Ishikawa (cell line): ENCODE measurements around the gene FGD2.

Experiments
- CEBPB ChIP-seq: IDR thresholded peaks from 2 replicates; pipeline ENCODE4 v1.6.1; 2012
- CREB1 ChIP-seq: IDR thresholded peaks from 2 replicates; pipeline ENCODE4 v1.6.1; 2012; ENCODE audit warnings: low read depth
- EGR1 ChIP-seq: IDR thresholded peaks from 2 replicates; pipeline ENCODE4 v1.6.1; 2012
- EP300 ChIP-seq: IDR thresholded peaks from 2 replicates; pipeline ENCODE4 v1.6.1; 2012; ENCODE audit warnings: borderline replicate concordance
- NFIC ChIP-seq: IDR thresholded peaks from 2 replicates; pipeline ENCODE4 v1.6.1; 2012
- RAD21 ChIP-seq: IDR thresholded peaks from 2 replicates; pipeline ENCODE4 v1.6.1; 2012; ENCODE audit warnings: low read depth
- YY1 ChIP-seq: IDR thresholded peaks from 2 replicates; pipeline ENCODE4 v1.6.1; 2012; ENCODE audit warnings: low read depth
- TF ChIP-seq, protein P1 (sequence below): IDR thresholded peaks from 2 replicates; pipeline ENCODE4 v1.6.1; 2012; ENCODE audit warnings: low read depth, mild to moderate bottlenecking
- TF ChIP-seq, protein P2 (sequence below): IDR thresholded peaks from 2 replicates; pipeline ENCODE4 v1.6.1; 2012

DNA sequence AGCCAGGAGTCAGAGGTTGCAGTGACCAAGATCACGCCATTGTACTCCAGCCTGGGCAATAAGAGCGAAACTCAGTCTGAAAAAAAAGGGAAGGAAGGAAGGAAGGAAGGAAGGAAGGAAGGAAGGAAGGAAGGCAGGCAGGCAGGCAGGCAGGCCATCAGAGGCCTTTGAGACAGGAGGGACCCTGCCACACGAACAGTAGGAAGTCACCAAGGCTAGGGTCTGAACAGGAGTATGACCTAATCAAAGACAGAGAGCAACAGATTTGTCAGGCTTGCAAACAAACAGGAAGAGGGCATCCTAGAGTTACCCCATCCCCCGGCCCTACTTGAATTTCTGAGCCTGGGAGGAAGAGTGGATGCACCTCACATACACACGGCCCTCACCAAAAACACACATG is 67.1 kb downstream of the FGD2 start:
- TF ChIP-seq RAD21 (no peak), EGR1 (no peak), NFIC (no peak), CREB1 (no peak), YY1 (no peak), EP300 (no peak), CEBPB (no peak)
- TF ChIP-seq, protein P1, sequence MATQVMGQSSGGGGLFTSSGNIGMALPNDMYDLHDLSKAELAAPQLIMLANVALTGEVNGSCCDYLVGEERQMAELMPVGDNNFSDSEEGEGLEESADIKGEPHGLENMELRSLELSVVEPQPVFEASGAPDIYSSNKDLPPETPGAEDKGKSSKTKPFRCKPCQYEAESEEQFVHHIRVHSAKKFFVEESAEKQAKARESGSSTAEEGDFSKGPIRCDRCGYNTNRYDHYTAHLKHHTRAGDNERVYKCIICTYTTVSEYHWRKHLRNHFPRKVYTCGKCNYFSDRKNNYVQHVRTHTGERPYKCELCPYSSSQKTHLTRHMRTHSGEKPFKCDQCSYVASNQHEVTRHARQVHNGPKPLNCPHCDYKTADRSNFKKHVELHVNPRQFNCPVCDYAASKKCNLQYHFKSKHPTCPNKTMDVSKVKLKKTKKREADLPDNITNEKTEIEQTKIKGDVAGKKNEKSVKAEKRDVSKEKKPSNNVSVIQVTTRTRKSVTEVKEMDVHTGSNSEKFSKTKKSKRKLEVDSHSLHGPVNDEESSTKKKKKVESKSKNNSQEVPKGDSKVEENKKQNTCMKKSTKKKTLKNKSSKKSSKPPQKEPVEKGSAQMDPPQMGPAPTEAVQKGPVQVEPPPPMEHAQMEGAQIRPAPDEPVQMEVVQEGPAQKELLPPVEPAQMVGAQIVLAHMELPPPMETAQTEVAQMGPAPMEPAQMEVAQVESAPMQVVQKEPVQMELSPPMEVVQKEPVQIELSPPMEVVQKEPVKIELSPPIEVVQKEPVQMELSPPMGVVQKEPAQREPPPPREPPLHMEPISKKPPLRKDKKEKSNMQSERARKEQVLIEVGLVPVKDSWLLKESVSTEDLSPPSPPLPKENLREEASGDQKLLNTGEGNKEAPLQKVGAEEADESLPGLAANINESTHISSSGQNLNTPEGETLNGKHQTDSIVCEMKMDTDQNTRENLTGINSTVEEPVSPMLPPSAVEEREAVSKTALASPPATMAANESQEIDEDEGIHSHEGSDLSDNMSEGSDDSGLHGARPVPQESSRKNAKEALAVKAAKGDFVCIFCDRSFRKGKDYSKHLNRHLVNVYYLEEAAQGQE, result no peak
- TF ChIP-seq, protein P2, sequence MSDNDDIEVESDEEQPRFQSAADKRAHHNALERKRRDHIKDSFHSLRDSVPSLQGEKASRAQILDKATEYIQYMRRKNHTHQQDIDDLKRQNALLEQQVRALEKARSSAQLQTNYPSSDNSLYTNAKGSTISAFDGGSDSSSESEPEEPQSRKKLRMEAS, result no peak
